Ramos (cell line): ENCODE measurements around the gene AFG1L.
"Not testable (repeated sequence)": the region's sequence is repeated elsewhere in the genome, so short reads cannot be mapped to it uniquely, and the experiment has no call there.

Source experiments
- in situ Hi-C: fragments of 300-500 bp; cut with MboI; formaldehyde crosslinking; loops from one replicate; pipeline ENCODE4 v1.14.3; 2022; ENCODE audit warnings: low sequenced_read_pairs; ENCODE audit not compliant: unreplicated experiment

Gene AFG1L

GRCh38 chr6:108343894-108344293, 49.0 kb downstream of the AFG1L start:
- in situ Hi-C loops = no loop called here

GRCh38 chr6:108348655-108349349, 53.9 kb downstream of the AFG1L start:
- in situ Hi-C loops = no loop called here

GRCh38 chr6:108350528-108350927, 55.7 kb downstream of the AFG1L start:
- in situ Hi-C loops = no loop called here

GRCh38 chr6:108353853-108354252, 59.0 kb downstream of the AFG1L start:
- in situ Hi-C loops = no loop called here

GRCh38 chr6:108355120-108355519, 60.3 kb downstream of the AFG1L start:
- in situ Hi-C loops = no loop called here

GRCh38 chr6:108355890-108356289, 61.0 kb downstream of the AFG1L start:
- in situ Hi-C loops = no loop called here

GRCh38 chr6:108359901-108360882, 65.3 kb downstream of the AFG1L start:
- in situ Hi-C loops = no loop called here

- in situ Hi-C loops = no loop called here
Measured at GRCh38 chr6:108360919-108361311, 66.1 kb downstream of the AFG1L start.

- in situ Hi-C loops = no loop called here
Measured at GRCh38 chr6:108361312-108361932, 66.6 kb downstream of the AFG1L start.

- in situ Hi-C loops = no loop called here
Measured at GRCh38 chr6:108362455-108362854, 67.6 kb downstream of the AFG1L start.

- in situ Hi-C loops = no loop called here
Measured at GRCh38 chr6:108363113-108363512, 68.3 kb downstream of the AFG1L start.

- in situ Hi-C loops = no loop called here
Measured at GRCh38 chr6:108363889-108364313, 69.0 kb downstream of the AFG1L start.

GRCh38 chr6:108364470-108364869, 69.6 kb downstream of the AFG1L start:
- in situ Hi-C loops = no loop called here

GRCh38 chr6:108365478-108365877, 70.6 kb downstream of the AFG1L start:
- in situ Hi-C loops = no loop called here

GRCh38 chr6:108366236-108366635, 71.4 kb downstream of the AFG1L start:
- in situ Hi-C loops = no loop called here

- in situ Hi-C loops = no loop called here
Measured at GRCh38 chr6:108368431-108369030, 73.7 kb downstream of the AFG1L start.

- in situ Hi-C loops = no loop called here
Measured at GRCh38 chr6:108380876-108381275, 86.0 kb downstream of the AFG1L start.

- in situ Hi-C loops = no loop called here
Measured at GRCh38 chr6:108383981-108384380, 89.1 kb downstream of the AFG1L start.

GRCh38 chr6:108389190-108389589, 94.3 kb downstream of the AFG1L start:
- in situ Hi-C loops = not testable (repeated sequence)

GRCh38 chr6:108395297-108395696, 100.4 kb downstream of the AFG1L start:
- in situ Hi-C loops = no loop called here
